ENCODE data around the gene SV2C.
A peak's percentile ranks its signal among the peaks of the same experiment; 100 is the strongest.
"Not testable (repeated sequence)": the region's sequence is repeated elsewhere in the genome, so short reads cannot be mapped to it uniquely, and the experiment has no call there.

SV2C gene

DNA sequence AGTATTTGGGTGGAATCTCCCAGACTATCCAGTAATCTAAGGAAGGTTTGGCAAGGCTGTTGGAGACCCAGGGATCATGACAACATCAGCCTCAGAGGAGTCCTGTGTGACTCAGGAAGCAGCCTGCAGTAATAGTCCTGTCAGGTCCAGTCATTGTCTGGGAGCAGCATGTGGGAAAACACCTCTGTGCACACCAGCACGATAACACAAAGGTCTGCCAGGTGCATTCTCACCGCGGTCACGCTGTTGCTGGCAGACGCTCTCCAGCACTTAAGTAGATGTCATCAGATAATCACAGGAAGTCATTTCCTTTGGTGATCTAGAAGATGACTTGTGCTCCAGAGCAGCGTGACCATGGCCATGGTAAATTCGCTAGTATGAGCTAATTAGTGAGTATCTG is 220.7 kb downstream of the SV2C start:
- DNase-seq (ENCODE audit: low spot score), result no peak

DNA sequence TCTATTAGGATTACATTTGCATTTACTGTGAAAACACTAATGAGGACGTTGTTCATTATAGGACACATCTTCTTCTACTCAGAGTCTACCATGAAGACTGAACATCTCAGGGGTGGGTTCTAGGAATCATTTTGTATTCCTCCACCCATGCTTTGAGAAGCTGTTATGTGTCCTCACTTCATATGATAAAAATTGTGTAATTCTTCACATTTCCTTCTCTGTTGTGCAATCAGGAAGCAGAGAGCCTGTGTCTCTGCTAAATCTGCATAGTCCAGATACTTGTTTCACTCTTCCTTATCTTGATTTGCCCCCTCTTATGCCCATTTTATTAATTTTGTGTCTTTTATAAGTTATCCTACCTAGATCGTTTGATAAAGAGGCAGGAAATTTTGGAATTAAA is 222.1 kb downstream of the SV2C start:
- DNase-seq (ENCODE audit: low spot score), result no peak

DNA sequence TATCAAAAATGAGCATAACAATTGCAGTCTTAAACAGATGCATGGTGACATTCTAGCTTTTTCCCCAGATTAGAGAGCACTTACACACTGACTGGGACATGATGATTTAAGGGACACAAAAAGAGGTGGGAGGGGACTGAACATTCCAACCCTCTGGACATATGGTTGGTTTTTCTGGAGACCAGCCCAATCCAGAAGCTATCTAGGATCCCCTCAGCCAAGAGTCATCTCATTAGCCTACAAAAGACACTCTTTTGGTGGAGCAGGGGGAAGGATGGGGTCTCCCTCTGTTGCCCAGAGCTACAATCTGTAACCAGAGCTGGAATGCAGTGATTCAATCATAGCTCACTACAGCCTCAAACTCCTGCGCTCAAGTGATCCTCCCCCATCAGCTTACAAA is 222.6 kb downstream of the SV2C start:
- no peak for DNase-seq (ENCODE audit: low spot score)

DNA sequence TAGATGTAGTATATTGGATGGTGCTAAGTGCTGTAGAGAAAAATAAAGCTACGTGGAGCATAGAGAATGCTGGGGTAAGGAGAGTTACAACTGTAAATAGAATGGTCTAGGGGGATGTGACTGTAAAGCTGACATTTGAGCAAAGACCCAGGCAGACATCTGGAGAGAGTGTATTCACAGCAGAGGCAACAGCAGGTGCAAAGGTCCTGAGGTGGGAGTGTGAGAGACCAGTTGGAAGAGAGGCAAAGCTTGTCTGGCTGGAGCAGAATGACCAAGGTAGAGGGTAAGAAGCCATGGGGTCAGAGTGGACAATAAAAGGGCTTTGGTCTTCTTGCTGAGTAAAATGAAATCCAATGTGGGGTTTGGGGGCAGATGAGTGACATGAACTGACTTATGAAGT is 227.0 kb downstream of the SV2C start:
- DNase-seq (ENCODE audit: low spot score), result no peak

DNA sequence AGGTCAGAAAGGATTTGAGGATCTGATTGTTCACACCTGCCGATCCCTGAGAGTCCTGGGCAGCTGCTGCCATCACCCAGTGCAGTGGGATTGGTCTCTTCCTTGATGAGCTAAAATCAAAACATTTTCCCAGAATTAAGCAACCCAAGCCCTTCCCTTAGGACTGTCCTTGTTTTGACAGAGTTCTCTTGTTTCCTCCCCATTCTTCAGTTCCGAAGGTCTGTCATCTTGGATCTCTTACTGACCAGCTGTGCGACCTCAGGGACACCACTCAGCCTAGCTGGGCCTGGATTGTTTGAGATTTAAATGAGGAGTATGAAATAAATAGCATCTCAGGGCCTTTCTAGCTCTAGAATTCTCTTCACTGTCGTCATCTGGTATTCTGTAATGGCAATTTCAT is 229.6 kb downstream of the SV2C start:
- DNase-seq (ENCODE audit: low spot score), result no peak

DNA sequence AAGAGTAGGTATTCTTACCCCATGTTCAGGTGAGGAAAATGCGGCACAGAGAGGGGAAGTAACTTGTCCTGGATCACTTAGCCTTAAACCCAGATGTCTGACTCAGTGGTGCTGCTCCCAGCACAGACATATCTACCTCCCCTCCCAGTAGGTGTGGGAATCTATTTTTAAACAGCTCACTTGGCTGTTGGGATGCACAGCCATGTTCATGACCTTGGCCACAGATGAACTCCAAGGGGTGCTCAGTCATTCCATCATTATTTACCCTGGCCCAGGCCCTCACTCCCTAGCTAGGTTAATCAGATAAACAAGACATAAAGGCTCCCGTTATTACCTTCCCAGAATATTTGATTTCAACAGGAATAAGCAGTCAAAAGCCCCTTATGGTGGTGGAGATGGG is 231.5 kb downstream of the SV2C start:
- no peak for DNase-seq (ENCODE audit: low spot score)

DNA sequence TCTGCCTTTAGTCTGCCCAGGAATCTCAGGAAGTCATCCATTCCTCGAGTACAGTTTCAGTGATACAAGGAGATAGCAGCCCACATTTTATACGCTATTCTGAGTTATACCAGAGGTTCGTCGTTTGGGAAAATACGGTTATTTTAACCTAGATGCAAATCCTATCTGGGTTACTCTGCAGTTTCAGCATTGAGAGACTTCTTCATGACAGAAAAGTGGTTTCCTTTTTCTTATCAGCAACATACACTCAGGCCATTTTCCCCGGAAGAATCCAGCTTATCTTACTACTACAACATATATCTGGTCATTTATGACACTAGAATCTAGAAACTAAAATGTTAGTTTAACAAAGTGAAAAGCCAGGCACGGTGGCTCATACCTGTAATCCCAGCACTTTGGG is 236.5 kb downstream of the SV2C start:
- no peak for DNase-seq (ENCODE audit: low spot score)

DNA sequence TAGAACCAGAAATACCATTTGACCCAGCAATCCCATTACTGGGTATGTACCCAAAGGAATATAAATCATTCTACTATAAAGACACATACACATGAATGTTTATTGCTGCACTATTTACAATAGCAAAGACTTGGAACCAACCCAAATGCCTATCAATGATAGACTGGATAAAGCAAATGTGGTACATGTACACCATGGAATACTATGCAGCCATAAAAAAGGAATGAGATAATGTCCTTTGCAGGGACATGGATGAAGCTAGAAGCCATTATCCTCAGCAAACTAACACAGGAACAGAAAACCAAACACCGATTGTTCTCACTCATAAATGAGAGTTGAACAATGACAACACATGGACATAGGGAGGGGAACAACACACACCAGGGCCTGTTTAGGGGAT is 240.3 kb downstream of the SV2C start:
- not testable (repeated sequence) for DNase-seq (ENCODE audit: low spot score)

DNA sequence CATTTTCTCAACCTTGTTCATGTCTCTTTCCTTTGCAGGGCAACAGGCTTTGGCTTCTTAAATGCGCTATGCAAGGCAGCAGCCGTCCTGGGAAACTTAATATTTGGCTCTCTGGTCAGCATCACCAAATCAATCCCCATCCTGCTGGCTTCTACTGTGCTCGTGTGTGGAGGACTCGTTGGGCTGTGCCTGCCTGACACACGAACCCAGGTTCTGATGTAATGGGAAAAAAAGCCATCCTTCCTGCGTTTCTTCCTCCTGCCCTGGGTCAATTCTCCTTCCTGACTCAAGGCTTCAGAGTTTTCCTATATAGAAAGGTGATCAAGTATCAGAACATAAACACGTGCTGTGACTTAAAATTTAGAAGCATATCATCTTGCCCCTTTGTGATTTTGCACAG is 242.1 kb downstream of the SV2C start:
- DNase-seq (ENCODE audit: low spot score), result no peak

DNA sequence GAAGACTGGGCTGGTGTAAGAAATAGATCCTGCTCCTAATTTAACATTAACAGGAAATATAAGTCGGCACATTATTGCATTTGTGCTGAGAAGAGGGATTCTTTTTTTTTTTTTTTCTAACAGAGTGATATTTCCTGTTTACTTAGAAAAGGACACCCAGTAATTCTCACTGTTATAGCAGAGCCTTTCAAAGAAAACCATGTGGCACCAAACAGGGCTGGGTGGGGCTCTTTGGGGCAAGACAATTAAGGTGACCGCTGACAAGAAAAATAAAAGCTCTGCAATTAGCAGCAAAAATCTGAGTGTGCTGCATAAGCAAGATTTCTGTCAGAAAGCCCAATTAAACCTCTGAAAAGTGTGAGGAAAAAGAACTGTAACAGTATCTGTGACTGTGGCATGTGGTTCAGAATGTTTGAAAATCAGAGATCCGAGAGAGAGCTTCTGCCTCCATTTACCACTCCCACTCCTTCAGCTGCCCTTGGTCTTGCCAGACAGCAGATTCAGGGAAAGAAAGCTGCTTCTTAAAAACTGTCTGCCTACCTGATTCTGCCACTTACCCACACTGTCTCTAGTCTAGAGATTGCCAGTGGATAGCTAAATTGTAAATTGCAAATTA is 242.8 kb downstream of the SV2C start:
- DNase-seq (ENCODE audit: low spot score), result no peak

DNA sequence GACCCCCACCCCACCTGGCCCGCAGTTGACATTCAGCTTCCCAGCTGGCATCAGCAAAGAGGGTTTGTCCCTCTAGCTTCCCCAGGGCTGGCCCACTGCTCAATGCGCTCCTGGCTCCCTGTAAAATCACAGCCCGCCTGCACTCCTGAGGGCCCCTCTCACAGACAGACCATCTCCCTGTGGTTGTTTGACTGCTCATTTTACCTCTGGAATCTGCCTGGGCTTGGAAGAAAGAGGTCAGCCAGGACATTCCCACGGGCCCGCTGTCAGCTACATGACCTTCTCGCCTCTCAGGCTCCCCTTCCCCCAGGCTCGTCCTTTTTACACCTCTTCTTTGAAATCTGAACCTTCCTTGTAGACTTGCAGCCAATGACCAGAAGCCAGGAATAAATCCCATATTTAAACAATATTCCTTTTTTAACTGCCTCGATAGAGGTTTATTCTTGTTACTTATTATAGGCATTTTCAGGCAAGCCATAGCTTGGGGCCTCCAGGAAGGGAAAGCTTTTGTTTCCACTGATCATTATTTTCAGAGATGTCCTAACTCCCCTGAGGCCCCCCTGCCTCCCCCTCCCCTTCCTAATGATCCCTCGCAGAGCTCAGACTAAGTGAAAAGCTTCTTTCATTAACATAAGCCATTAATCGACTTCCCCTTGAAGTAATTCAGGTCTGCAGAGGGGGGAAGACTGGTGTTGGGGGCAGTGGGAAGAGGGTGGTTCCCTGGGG is 243.6 kb downstream of the SV2C start:
- DNase-seq (ENCODE audit: low spot score), result no peak

DNA sequence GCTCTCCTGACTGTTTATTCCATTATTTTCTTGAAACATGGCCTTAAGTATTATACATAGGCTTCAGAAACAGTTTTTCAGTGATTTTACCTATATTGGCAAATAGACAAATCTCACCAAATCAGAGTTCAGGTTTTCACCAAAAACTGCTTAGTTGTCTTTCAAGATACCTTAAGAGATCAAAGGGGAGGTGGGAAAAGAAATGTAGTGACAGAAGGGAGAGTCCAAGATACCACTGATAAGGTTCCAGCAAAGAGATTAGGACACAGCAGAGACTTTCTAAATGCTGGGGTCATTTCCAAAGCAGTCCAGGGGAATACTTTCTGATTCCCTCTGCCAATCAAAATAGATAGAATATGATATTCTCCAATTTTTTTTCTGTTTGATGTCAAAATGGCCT is 246.2 kb downstream of the SV2C start:
- no peak for DNase-seq (ENCODE audit: low spot score)

DNA sequence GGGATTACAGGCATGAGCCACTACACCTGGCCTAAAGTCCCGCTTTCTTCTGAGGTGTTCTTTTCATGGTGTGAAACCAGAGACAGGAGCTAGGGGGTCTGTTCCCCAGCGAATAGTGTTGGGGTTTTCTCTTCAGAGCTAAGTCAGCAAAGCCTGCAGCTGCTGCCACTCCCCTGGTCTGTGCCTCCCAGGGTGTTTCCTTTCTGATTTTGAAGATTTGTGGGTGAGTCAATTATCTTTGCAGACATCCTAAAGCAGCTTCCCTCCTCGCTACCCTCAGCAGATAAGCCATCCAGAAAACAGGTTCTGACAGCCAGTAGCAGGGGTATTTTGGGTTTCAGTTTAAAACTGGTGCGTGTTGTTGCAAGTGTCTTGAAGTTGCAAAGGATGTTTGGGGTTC is 247.9 kb downstream of the SV2C start:
- DNase-seq (ENCODE audit: low spot score), result no peak

DNA sequence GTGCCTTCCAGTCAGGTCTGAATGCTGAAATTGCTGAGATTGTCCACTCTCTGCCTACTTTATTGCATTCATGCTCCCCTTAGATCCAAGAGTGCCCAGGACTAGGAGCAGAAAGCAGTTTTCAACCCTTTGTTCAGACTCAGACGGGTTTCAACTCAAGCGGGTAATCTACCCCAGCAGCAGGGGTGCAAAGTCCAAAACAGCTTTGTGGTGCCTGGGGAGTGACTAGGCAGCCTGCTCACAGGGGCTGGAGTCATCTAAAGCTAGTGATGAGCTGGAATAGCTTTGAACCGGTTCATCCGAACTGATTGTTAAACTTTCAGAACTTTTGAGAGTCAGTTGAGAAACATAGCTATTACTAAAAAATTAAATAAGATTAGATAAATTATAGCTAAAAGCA is 248.9 kb downstream of the SV2C start:
- DNase-seq (ENCODE audit: low spot score), result no peak

DNA sequence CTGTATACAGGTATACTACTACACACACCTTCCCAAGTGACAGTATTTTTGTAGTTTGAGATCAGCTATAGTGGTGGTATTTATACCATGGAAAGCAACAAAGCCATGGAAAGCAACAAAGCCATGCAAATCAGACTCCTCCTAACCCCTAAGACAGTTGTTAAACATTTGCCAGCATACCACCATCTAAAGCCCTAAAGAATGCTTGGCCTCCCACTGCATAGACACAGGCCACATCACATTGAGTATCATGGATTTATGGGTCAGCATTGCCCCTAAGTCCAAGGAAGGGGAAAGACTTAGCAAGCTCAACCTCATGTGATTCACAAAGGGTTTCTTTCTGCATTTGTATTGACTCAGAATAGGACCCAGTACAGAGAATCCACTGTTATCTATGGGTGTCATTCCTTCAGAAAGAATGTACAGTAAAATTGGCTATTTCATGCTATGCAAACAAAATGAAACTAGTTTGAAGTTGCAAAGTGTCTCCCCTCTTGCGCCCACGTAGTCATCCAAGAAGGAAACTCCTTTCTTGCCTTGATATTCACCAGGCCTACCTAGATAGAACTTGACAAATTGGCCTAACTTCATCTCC is 249.5 kb downstream of the SV2C start:
- DNase-seq (ENCODE audit: low spot score), result no peak

DNA sequence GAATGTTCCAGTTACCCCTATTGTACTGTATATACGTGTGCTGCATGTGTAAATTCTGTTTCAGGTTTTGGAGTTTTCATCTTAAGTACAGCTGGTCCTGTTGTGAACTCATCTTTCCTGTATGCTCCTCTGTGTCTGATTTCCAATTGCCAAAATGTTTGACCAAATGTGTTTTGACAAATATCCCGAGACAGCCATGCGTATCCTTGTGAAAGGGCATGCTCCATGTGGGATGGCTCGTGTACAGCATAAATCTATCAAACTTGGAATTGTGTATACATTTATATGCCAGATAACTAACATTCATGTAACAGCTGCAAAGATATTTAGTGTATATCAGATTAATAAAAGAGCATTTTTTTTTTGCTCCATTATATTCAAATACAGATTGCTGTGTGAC is 250.4 kb downstream of the SV2C start:
- DNase-seq (ENCODE audit: low spot score), result no peak

DNA sequence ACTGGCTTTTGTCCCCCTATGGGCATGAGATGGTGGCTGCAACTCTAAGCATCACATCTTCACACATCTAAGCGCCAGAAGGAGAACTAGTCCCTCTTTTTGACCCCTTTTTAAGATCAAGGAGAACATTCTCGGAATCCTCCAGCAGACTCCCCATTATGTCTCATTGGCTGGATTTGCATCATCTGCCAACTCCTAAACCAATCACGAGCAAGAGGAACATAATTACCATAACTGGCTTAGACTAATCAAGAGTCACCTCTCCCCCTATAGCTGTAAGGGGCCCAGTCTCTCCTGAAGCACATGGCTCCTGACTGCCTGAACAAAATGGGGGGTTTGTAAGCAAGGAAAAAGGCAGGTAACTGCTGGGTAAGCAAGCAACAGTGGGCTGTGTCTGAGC is 251.4 kb downstream of the SV2C start:
- DNase-seq (ENCODE audit: low spot score), result peak; percentile 29

DNA sequence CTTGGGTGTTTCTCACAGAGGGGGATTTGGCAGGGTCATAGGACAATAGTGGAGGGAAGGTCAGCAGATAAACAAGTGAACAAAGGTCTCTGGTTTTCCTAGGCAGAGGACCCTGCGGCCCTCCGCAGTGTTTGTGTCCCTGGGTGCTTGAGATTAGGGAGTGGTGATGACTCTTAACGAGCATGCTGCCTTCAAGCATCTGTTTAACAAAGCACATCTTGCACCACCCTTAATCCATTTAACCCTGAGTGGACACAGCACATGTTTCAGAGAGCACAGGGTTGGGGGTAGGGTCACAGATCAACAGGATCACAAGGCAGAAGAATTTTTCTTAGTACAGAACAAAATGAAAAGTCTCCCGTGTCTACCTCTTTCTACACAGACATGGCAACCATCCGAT is 252.3 kb downstream of the SV2C start:
- DNase-seq (ENCODE audit: low spot score), result not testable (repeated sequence)

DNA sequence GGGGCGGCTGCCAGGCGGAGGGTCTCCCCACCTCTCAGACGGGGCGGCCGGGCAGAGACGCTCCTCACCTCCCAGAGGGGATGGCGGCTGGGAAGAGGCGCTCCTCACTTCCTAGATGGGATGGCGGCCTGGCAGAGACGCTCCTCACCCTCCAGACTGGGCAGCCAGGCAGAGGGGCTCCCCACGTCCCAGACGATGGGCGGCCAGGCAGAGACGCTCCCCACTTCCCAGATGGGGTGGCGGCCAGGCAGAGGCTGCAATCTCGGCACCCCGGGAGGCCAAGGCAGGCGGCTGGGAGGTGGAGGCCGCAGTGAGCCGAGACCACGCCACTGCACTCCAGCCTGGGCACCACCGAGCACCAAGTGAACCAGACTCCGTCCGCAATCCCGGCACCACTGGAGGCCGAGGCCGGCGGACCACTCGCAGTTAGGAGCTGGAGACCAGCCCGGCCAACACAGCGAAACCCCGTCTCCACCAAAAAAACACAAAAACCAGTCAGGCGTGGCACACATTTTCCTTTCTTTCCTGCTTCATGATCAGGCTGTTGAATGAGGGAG is 253.1 kb downstream of the SV2C start:
- DNase-seq (ENCODE audit: low spot score), result not testable (repeated sequence)

DNA sequence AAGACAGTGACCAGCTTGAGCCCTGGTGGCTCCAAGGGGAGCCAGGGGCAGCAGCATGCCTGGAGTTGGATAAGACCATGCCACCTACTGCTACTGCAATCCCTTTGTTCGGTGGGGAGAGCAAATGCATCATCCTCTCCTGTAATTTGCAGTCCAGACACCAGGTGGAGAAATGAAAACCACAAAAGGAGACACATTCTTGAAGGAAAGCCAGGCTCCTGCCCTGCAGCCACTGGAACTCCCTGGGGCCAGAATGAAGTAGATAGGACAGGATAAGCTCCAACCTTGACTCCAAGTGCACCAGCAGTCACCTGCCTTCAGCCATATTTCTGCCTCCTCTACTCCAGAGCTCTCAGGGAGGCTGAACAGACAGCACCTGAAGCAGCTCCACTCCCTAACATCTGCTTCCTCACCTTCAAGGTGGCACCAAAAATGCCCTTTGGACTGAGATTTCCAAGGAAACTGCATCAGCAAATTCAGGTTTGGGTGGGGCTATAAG is 254.8 kb downstream of the SV2C start:
- DNase-seq (ENCODE audit: low spot score), result peak; percentile 84

DNA sequence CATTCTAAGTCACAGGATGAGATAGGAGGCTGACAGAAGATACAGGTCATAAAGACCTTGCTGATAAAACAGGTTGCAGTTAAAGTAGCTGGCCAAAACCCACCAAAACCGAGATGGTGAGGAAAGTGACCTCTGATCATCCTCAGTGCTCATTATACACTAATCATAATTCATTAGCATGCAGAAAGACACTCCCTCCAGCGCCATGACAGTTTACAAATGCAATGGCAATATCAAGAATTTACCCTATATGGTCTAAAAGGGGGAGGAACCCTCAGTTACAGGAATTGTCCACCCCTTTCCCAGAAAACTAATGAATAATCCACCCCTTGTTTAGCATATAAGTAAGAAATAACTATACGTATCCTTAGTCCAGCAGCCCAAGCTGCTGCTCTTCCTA is 256.7 kb downstream of the SV2C start:
- DNase-seq (ENCODE audit: low spot score), result no peak

DNA sequence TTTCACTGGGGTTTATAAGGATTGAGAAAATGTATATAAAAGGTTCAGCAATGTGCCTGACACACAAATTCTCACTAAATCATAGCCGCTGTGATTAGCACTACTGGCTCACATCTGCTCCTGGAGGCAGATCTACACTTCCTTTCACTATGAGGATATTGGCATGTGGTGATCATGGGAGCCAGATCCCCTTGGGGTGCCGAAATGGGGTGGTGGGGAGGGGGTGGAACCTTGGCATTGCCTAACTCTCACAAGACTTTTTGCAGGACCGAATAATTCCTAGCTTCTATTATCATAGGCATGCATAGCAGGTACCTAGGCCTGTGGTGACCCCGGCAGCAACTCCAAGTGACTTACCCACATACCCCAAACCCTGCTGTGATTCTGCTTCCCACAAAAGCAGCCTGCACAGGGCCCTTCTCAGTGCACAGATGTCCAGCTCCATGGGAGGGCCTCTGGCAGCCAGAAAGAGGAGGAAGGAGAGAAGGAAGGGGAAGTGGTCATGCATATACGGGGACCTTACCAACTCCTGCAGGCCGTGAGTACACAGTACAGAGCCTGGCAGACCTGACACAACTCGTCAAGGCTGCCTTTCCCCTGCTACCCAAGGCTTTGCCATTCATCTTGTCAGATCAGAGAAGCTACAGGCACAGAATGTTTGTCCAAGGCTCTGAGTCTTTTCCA is 258.6 kb downstream of the SV2C start:
- peak; percentile 92 for DNase-seq (ENCODE audit: low spot score)

DNA sequence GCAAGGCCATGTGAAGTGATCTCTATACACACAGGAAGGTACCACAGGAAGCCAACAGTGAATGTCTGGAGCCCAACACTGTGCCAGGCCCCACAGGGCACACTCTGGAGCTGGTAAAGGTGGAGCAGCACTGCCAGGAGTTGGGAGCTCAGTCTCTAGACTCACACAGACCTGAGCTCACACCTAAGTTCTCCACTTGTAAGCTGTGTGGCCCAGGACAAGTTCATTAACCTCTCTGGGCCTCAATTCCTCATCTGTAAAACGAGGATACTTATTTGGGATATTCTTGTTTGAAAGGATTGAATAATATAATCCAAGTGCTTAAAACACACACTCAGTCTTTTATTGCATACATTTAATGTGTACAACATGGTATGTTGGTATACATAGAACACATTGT is 259.3 kb downstream of the SV2C start:
- DNase-seq (ENCODE audit: low spot score), result no peak

All from cerebellar cortex (tissue), 1 donor.